Measurements from ENCODE around the gene AIG1.
"Not testable (repeated sequence)": the region's sequence is repeated elsewhere in the genome, so short reads cannot be mapped to it uniquely, and the experiment has no call there.

The AIG1 gene

GRCh38 chr6:143335865-143336264 lies 275.2 kb downstream of the AIG1 start:
- DNase-seq: no peak

- no peak for DNase-seq
Observed at GRCh38 chr6:143336446-143337152, 275.9 kb downstream of the AIG1 start.

GRCh38 chr6:143337201-143337949 lies 276.7 kb downstream of the AIG1 start:
- peak; percentile 82 for DNase-seq

DNA sequence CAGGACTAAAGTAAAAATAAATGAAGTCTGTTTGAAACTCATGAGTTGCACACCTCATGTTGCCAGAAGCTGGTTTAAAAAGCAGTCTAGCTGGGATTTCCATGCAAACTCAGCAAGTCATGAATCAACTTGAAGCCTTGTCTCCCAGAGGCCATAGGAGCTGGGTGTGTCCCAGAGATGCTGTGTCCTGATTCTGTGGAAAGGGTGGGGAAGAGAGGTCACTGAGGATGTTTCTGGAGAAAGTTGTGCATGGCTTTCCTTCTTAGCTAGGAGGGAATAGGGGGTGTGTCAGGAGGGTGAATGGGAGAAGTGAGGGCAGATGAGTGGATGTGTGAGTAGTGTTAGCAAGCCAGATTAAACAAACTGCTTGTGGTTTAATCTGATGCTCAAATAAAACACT lies 278.5 kb downstream of the AIG1 start:
- no peak for DNase-seq

GRCh38 chr6:143345477-143345876 lies 284.8 kb downstream of the AIG1 start:
- not testable (repeated sequence) for DNase-seq

- DNase-seq: no peak
Observed at GRCh38 chr6:143346004-143346403, 285.3 kb downstream of the AIG1 start.

DNA sequence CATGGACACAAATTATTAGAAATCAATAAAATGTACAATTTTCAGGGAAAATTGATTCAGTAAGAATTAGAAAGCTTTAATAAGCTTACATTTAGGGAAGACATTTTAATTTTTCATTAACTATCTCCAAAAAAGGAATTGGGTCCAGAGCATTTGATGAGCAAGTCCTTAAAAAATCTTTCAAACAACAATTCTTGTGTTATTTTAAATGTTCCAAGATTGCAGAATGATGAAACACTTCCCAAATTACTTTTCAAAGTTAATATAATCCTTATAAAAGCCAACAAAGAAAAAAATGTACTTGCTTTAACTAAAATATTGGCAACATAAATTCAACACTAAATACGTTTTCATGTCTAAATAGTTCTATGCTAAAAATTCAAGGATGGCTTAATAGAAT lies 287.8 kb downstream of the AIG1 start:
- DNase-seq: no peak

DNA sequence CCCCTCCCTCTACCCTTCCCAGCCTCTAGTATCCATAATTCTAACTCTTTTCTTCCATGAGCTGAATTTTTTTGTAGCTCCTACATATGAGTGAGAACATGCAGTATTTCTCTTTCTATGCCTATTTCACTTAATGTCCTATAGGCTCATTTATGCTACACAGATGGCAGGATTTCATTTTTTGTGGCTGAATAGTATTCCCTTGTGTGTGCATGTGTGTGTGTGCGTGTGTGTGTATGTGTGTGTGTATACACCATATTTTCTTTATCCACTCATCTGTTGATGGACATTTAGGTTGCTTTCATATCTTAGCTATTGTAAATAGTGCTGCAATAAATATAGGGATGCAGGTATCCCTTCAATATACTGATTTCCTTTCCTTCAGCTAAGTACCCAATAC lies 288.8 kb downstream of the AIG1 start:
- no peak for DNase-seq

DNA sequence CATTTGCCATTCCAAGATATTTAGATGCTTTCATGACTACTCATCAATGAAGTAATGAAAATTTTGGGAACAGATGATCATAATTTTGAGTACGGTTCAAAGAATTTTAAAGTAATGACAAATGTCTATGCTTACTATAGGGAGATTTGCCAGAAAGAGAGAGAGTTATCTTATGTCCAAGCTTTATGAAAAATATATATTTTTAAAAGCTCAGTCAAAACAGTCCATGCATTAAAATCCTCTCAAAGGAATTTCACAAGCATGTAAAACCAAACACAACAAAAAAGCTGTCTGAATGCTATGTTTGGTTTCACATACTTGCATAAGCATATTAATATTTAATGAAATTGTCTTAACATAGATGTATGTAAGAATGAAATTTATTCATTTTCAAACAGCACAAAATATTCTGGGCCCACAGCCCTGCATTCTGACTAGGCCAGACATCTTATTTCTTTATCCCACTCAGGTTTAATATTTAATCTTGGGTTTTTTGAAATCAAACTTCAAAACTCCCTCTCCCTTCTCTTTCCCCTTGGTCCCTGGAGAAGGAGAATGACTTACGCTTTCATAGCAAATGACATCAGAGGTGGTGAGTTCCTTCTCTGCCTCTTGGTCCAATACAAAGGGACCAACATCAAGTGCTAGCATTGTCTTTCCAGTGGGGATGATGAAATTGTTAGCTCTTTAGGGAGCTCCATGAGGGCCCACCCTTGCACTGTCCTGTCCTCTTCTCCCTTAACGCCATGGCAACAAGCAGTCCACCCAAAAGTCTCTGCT lies 295.6 kb downstream of the AIG1 start:
- DNase-seq: no peak

DNA sequence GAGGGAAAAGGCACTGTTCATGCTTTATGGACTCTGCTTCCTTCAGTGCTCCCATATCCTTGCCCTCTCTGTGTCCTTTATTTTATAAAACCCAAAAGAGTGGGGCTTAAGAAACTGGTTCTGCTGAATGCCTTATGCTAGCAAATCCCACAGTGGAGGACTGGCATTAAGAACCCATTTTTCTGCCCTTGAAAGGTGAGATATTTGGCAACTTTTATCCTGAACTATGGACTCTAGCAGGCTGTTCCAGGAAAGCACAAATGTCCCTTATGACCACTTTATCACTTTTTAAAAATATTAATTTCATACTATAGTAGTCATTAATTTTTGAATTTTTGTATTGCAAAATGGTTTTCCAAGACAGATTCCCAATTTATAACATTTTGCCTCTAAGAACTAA lies 296.5 kb downstream of the AIG1 start:
- no peak for DNase-seq

DNA sequence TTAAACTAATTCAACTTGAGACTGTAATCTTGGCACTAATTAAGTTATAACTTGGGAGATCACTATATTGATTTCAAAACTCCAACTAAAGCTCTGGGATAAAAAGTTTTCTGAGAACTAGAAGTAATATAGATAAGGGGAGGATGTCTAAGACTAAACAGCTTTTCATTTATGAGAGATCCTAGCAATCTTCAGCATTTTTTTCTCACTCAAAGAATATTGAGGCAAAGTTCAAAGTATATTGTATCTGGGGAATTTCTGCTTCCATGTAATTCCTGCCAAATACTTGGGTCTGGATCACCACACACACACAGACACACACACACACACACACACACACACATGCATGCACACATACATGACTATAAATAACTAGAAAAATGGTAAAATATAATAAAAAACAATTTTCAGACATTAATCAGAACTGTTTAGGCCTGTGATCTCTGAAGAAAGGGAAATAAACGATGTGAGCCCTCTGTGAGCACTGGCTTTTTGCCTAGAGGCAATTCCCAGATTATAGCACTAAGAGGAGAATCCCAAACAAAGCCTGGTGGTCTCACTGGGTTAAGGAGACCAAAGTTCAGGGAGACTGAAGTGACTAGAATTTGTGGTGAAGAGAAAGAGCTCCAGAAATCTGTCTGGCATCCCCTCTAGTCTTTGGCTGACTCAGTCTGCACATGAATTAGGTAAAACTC lies 297.0 kb downstream of the AIG1 start:
- no peak for DNase-seq

- DNase-seq: peak; percentile 38
Observed at GRCh38 chr6:143361536-143362191, 301.0 kb downstream of the AIG1 start.

DNA sequence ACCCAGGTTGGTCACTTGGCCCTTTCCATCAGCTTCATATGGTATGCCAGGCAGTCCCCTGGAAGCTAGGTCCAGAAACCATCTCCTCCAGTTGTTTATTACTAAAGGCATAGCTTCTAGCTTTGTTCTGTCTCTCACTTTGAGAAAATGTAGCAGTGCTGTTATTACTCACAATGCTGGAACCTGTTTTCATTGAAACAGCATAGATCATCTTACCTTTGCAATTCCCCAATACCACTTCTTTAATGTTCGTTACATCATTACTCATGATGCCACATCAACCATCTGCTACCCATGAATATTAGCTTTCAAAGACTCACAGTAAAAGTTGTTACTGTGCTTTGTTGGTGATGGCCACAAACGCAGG lies 301.5 kb downstream of the AIG1 start:
- peak; percentile 48 for DNase-seq

DNA sequence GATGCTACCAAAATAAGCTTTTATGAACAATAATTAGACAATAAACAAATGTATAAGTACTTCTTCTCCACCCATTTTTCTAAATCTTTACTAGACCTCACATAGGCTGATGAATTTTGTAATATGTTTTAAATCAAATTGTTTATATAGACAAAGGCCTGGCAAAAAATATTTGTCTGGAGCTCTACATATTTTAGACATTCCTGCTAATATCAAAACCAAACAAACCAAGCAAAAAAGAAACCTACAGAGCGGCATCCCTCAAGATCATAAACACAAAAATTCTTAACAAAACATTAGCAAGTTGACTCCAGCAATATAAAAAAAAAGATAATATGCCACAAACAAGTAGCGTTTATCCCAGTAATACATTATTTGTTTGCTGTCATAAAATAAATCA lies 302.6 kb downstream of the AIG1 start:
- DNase-seq: no peak

GRCh38 chr6:143368426-143368825 lies 307.7 kb downstream of the AIG1 start:
- DNase-seq: no peak

DNA sequence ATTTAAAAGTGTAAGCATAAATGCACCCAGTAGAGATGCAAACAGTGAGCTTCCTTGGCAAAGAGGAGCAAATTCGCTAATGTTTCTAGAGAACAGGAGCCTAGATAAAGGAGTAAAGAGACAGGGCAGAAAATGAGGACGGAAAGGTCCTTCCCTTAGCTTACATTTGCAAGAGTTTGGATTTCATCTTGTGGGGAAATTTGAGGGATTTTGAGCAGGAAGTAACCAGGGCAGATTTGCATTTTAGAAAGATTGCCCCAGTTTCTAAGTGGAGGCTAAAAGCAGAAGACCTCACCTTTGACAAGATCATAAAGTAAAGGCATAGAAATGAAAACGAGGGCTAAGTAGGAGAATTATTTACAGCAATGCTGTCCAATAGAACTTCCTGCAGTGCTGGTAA lies 309.3 kb downstream of the AIG1 start:
- no peak for DNase-seq

GRCh38 chr6:143370812-143371370 lies 310.2 kb downstream of the AIG1 start:
- no peak for DNase-seq

DNA sequence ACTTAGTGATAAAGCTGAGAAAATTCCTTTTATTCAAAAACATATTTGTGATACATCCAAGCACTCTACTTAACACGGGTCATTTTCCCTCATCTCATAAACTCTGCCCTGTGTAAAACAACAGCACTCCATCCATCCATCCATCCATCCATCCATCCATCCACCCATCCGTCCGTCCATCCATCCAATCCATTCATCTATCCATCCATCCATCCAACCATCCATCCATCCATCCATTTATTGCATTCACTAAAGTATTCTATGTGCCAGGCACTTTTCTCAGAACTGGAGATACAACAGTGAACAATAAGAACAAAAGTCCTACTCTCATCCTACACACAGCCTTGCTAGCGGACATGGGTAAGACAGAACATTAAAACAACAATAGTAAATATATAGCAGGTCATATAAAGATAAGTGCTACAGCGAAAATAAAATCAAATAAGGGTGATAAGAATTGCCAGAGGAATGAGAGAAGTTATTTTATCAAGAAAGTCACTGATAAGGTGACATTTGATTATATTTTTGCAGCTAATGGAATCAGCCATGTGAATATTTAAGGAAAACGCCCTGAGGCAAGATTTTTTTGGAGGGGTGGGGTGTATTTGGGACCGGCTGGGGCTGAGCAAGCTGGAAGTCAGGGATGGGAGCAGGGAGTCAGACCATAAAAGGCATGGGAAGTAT lies 311.7 kb downstream of the AIG1 start:
- DNase-seq: no peak

DNA sequence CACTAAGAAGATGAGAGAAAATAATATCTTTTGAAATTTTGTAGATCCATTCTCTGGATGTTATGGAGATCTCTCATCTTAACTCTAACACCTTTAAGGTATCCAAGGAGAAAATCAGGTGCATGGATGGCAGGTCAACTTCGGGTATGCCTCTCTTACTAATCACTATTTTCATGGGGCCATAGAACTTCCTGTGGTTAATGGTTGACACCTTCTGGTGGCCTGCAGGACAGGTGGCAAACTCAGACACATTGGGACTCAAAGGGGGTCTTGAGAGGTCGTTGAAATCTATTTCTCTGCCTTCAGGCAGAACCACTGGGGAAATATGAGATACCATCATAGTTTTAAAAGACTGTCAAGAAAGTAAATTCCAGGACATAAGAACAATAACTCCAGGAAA lies 313.3 kb downstream of the AIG1 start:
- DNase-seq: no peak

DNA sequence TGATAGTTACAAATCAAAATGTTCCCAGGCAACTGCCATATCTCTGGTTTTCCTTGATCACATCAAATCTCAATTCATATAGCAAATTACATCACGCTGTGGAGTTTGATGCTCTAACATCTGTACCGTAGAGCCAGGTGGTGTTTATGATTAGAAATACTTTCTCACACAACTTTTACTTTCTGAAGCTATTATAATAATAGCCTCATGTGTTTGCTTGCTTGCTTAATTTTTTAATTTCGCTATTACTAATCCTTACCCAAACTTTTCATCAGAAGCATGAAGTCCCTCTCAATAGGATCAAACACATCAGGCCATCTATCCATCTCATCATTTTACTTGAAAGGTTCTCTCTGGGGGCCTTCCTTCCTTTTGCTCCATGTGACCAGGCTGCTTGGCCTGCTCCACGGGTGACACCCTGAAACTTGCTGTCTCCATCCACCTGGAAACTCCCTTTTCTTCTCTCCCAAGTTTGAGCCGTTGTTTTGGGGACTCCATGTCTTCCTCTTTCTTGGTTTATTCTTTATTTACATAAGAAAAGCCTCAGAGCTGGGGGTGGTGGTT lies 314.4 kb downstream of the AIG1 start:
- no peak for DNase-seq

- DNase-seq: no peak
Observed at GRCh38 chr6:143376375-143376774, 315.7 kb downstream of the AIG1 start.
